HepG2 (cell line): ENCODE measurements around the gene FBXO28. TPM values are rescaled to one million over a fixed set of nuclear protein-coding genes. Genes with fewer than 3 reads are reported as not detected.

Experiments used
- ATAC-seq: fragments of 200-7000 bp; cut with Tn5 transposase; 3 replicates; pipeline ENCODE4 v1.9.1; 2020; ENCODE audit warnings: mild to moderate bottlenecking, moderate library complexity
- BruUV-seq: library from RNA; stranded (reverse); fragments of 400-500 nt; replicated peaks from 2 replicates; lab custom pipeline; 2021; lab: Mats Ljungman, UMichigan
- CTCF ChIA-PET: fragments of 300-600 bp; formaldehyde crosslinking; extraction: SDS; loops from one replicate; lab custom pipeline; 2021; ENCODE audit warnings: low total read pairs, inconsistent platforms, low intra/inter-chr PET ratio; lab: Yijun Ruan, JAX
- POLR2A ChIA-PET: fragments of 350-600 bp; sonication (Branson Sonifier 250); formaldehyde crosslinking; loops from one replicate; lab custom pipeline; 2020; ENCODE audit warnings: antibody characterized with exemption, inconsistent platforms; lab: Yijun Ruan, JAX
- DNase-seq: peaks from one replicate; pipeline ENCODE4 v3.0.0-alpha.2; 2015; ENCODE audit warnings: low spot score
- FAIRE-seq: peaks from 3 replicates; lab custom pipeline; 2011; peaks lifted over from hg19 to GRCh38; lab: Jason Lieb, UNC
- H2AFZ ChIP-seq: one replicate; pipeline ENCODE4 v1.6.1; 2011; ENCODE audit warnings: low read length, inconsistent platforms
- H3K27ac ChIP-seq: fragments of 300-600 bp; 3 replicates; pipeline ENCODE4 v1.8.0; 2011; ENCODE audit warnings: mixed run types, mild to moderate bottlenecking, mixed read lengths, low read length, inconsistent platforms; ENCODE audit not compliant: insufficient read depth; ENCODE audit errors: extremely low read length
- H3K27me3 ChIP-seq, 2 experiments: fragments of 200-600 bp in 1 of 2; 2 replicates in 1 of 2; 3 replicates in 1 of 2; pipeline versions ENCODE4 v1.6.0 to v1.8.0; 2011; ENCODE audit warnings: low read length in 2 of 2, mild to moderate bottlenecking in 2 of 2, moderate library complexity in 2 of 2, inconsistent platforms in 1 of 2; ENCODE audit not compliant: insufficient read depth in 2 of 2, control insufficient read depth in 1 of 2
- H3K36me3 ChIP-seq, 2 experiments: fragments of 200-600 bp in 1 of 2; replicated peaks in 1 of 2; 2 replicates in 1 of 2; 3 replicates in 1 of 2; pipeline versions ENCODE4 v1.5.1 to v1.8.0; 2011; ENCODE audit warnings: low read length in 2 of 2, inconsistent platforms in 1 of 2; ENCODE audit not compliant: insufficient read depth in 2 of 2, control insufficient read depth in 1 of 2
- H3K4me1 ChIP-seq: 2 replicates; pipeline ENCODE4 v1.5.1; 2012; ENCODE audit warnings: low read length, inconsistent platforms; ENCODE audit not compliant: insufficient read depth
- H3K4me2 ChIP-seq: 2 replicates; pipeline ENCODE4 v1.6.0; 2011; ENCODE audit warnings: low read depth, low read length, inconsistent platforms
- H3K4me3 ChIP-seq, 3 experiments: fragments of 200-600 bp in 1 of 3; sonication (generic), shearing (Covaris generic) in 1 of 3; replicated peaks in 1 of 3; 2 replicates each; pipeline ENCODE4 v1.5.1; 2011 to 2016; ENCODE audit warnings: low read length in 3 of 3, inconsistent platforms in 2 of 3, low read depth in 2 of 3, mild to moderate bottlenecking in 2 of 3, control low read depth in 1 of 3, mixed read lengths in 1 of 3; ENCODE audit not compliant: insufficient read depth in 1 of 3
- H3K79me2 ChIP-seq: one replicate; pipeline ENCODE4 v1.6.1; 2011; ENCODE audit warnings: low read length, inconsistent platforms; ENCODE audit not compliant: insufficient read depth
- H3K9ac ChIP-seq: 2 replicates; pipeline ENCODE4 v1.6.0; 2011; ENCODE audit warnings: mild to moderate bottlenecking, low read depth, low read length, inconsistent platforms; ENCODE audit not compliant: insufficient read depth
- H3K9me3 ChIP-seq: 2 replicates; pipeline ENCODE4 v1.5.1; 2012; ENCODE audit warnings: mild to moderate bottlenecking, low read length
- H4K20me1 ChIP-seq: 2 replicates; pipeline ENCODE4 v1.6.0; 2011; ENCODE audit warnings: inconsistent platforms, mild to moderate bottlenecking, low read length, moderate library complexity; ENCODE audit not compliant: insufficient read depth
- GABPB1 ChIP-seq: IDR thresholded peaks from 2 replicates; pipeline ENCODE4 v1.6.1; 2016; ENCODE audit warnings: mild to moderate bottlenecking, missing genetic modification reagents, moderate library complexity, missing compliant biosample characterization
- MAFF ChIP-seq: IDR thresholded peaks from 2 replicates; pipeline ENCODE4 v1.6.1; 2011; ENCODE audit warnings: low read depth, low read length, improper control_type of control experiment
- MAFK ChIP-seq, 2 experiments: IDR thresholded peaks in 1 of 2; conservative IDR thresholded peaks in 1 of 2; 2 replicates each; pipeline ENCODE4 v1.6.1; 2011; ENCODE audit warnings: improper control_type of control experiment in 2 of 2, low read length in 2 of 2
- NFE2L1 ChIP-seq: sonication (generic); formaldehyde crosslinking; IDR thresholded peaks from 2 replicates; pipeline ENCODE4 v1.4.0; 2020; ENCODE audit warnings: missing genetic modification reagents, mild to moderate bottlenecking, borderline replicate concordance
- NFYB ChIP-seq: sonication (generic); formaldehyde crosslinking; IDR thresholded peaks from 2 replicates; pipeline ENCODE4 v1.4.0; 2020; ENCODE audit warnings: missing genetic modification reagents
- RFXAP ChIP-seq: sonication (generic); formaldehyde crosslinking; IDR thresholded peaks from 2 replicates; pipeline ENCODE4 v1.4.0; 2020; ENCODE audit warnings: missing genetic modification reagents, borderline replicate concordance
- SIX4 ChIP-seq: sonication (generic); formaldehyde crosslinking; IDR thresholded peaks from 2 replicates; pipeline ENCODE4 v1.4.0; 2020; ENCODE audit warnings: missing genetic modification reagents
- ZFP36 ChIP-seq: fragments of 150-350 bp; IDR thresholded peaks from 2 replicates; pipeline ENCODE4 v1.6.1; 2018; ENCODE audit warnings: borderline replicate concordance, low read length, low read depth; ENCODE audit not compliant: partially characterized antibody
- ZFP90 ChIP-seq: sonication (generic); formaldehyde crosslinking; IDR thresholded peaks from 2 replicates; pipeline ENCODE4 v1.8.0; 2022; ENCODE audit warnings: missing genetic modification reagents, mild to moderate bottlenecking, inconsistent platforms, borderline replicate concordance
- ZNF256 ChIP-seq: sonication (generic); formaldehyde crosslinking; conservative IDR thresholded peaks from 2 replicates; pipeline ENCODE4 v1.4.0; 2020; ENCODE audit warnings: missing genetic modification reagents
- ZNF773 ChIP-seq: sonication (generic); formaldehyde crosslinking; IDR thresholded peaks from 2 replicates; pipeline ENCODE4 v1.4.0; 2020; ENCODE audit warnings: missing genetic modification reagents, borderline replicate concordance
- ZNF788 ChIP-seq: sonication (generic); formaldehyde crosslinking; IDR thresholded peaks from 2 replicates; pipeline ENCODE4 v1.5.0; 2020; ENCODE audit warnings: mild to moderate bottlenecking, missing genetic modification reagents, borderline replicate concordance
- ZNF850 ChIP-seq: sonication (generic); formaldehyde crosslinking; conservative IDR thresholded peaks from 2 replicates; pipeline ENCODE4 v1.9.0; 2021; ENCODE audit warnings: mild to moderate bottlenecking, missing genetic modification reagents
- ZNF879 ChIP-seq: sonication (generic); formaldehyde crosslinking; IDR thresholded peaks from 2 replicates; pipeline ENCODE4 v1.8.1; 2023; ENCODE audit warnings: missing genetic modification reagents
- WGBS: methylation state at CpG from one replicate; pipeline ENCODE4 v1.1.6; 2017; ENCODE audit warnings: low lambda C conversion rate; 5-methylcytosine and 5-hydroxymethylcytosine counted together
- in situ Hi-C: cut with HindIII; loops from 2 replicates; pipeline ENCODE4 v1.10.0; 2017; ENCODE audit warnings: low pct_unique_long_range_greater_than_20kb; ENCODE audit not compliant: extremely low pct_ligation_motif_present
- intact Hi-C: fragments of 100-400 bp; cut with micrococcal nuclease; formaldehyde crosslinking; loops from one replicate; pipeline ENCODE4 v1.10.0; 2022; ENCODE audit not compliant: unreplicated experiment
- polyA plus RNA-seq, 8 experiments: library from polyadenylated mRNA; depleted of rRNA in 3 of 8; stranded (reverse) in 7 of 8; unstranded in 1 of 8; fragments of >200 nt; fragmentation: Illumina TruSeq in 4 of 8; extraction: Trizol in 4 of 8; gene quantifications; 2 replicates each; pipeline versions ENCODE4 v1.2.1 to v1.2.3, GENCODE V29; 2011 to 2016; ENCODE audit warnings: low read depth in 4 of 8, missing spikeins in 1 of 8, mixed read lengths in 1 of 8; ENCODE audit not compliant: insufficient read depth in 1 of 8
- total RNA-seq, 5 experiments: library from RNA; depleted of rRNA; stranded (reverse); fragments of >200 nt; fragmentation: Illumina TruSeq; extraction: Trizol; gene quantifications; 2 replicates each; pipeline ENCODE4 v1.2.3, GENCODE V29; 2016; ENCODE audit warnings: low read depth in 1 of 5
- TF ChIP-seq, protein P1 (sequence below): IDR thresholded peaks from 2 replicates; pipeline ENCODE4 v1.6.1; 2018; ENCODE audit warnings: missing genetic modification reagents
- TF ChIP-seq, protein P2 (sequence below): sonication (generic); formaldehyde crosslinking; IDR thresholded peaks from 2 replicates; pipeline ENCODE4 v1.8.0; 2022; ENCODE audit warnings: missing genetic modification reagents, mild to moderate bottlenecking, inconsistent platforms, borderline replicate concordance

Gene FBXO28
- total and polyA plus RNA-seq, 2 of the 13 experiments (the other 11 are each of a cell fraction or from before 2014, with no cell fraction given), result 8.5 to 29.1 TPM

DNA sequence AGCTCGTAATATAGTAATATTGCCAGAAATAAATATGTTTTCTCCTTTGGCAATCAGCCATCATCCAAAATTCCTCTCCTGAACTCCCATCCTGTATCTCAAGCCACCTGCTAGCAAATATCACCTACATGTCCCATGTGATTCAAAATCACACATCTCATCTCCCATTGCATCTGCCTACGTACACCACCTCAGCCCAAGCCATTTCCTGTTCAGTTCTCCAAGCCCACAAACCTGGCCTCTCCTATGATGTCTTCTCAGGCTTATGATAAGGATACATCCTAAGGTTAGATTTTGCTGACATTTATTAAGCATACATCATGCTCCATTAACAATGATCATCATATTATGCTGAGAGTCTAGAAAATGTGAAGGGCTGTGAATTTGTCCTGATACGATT lies 37.2 kb downstream of the FBXO28 start:
- ChIA-PET POLR2A (no interaction called here), CTCF (no interaction called here)
- BruUV-seq, result no TSS peak
- H2AFZ ChIP-seq, result no peak overlapping the region
- DNase-seq (no peak), FAIRE-seq (no peak), ATAC-seq (no peak)
- in situ Hi-C loops (no loop called here), intact Hi-C loops (no loop called here)
- no peak for TF ChIP-seq GABPB1 (CRISPR knock-in tag)
- no peak for TF ChIP-seq NFE2L1 (CRISPR knock-in tag)
- no peak for TF ChIP-seq ZFP90 (CRISPR knock-in tag)
- no peaks in the 10 kb centered on the region for H3K27me3 ChIP-seq
- H3K4me3 ChIP-seq, result no peak overlapping the region
- H3K4me2 ChIP-seq, result no peak overlapping the region
- H3K27ac ChIP-seq, result no peak overlapping the region
- H3K4me1 ChIP-seq, result no peaks in the 10 kb centered on the region
- peaks cover 0 to 16% of the 10 kb centered on the region in 2 experiments; a peak in 3 of 5 replicates for H3K36me3 ChIP-seq
- H3K9ac ChIP-seq, result no peak overlapping the region
- no peaks in the 10 kb centered on the region for H4K20me1 ChIP-seq
- 63% methylated on average over 3 of the region's 3 CpGs for WGBS
- H3K79me2 ChIP-seq, result no peaks in the 10 kb centered on the region
- H3K9me3 ChIP-seq, result no peaks in the 10 kb centered on the region

DNA sequence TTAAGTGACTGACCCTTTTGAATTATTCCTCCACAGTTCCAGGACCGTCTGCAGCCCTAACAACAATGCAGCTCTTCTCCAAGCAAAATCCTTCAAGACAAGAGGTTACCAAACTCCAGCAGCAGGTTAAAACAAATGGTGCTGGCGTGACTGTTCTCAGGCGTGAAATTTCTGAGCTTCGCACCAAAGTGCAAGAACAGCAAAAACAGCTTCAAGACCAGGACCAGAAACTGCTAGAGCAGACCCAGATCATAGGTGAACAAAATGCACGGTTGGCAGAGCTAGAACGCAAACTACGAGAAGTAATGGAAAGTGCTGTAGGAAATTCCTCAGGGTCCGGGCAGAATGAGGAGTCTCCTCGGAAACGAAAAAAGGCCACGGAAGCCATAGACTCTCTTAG lies 43.4 kb downstream of the FBXO28 start:
- BruUV-seq, result no TSS peak
- ATAC-seq (no peak), DNase-seq (no peak), FAIRE-seq (no peak)
- H2AFZ ChIP-seq, result no peak overlapping the region
- H3K4me3 ChIP-seq, result no peak overlapping the region
- no peak overlapping the region for H3K27ac ChIP-seq
- in situ Hi-C loops (no loop called here), intact Hi-C loops (no loop called here)
- ChIA-PET POLR2A (no interaction called here), CTCF (no interaction called here)
- H3K27me3 ChIP-seq, result no peaks in the 10 kb centered on the region
- no peak overlapping the region for H3K4me2 ChIP-seq
- WGBS, result 98% methylated on average over 11 of the region's 11 CpGs
- no peak overlapping the region for H3K9ac ChIP-seq
- H4K20me1 ChIP-seq, result no peaks in the 10 kb centered on the region
- no peaks in the 10 kb centered on the region for H3K79me2 ChIP-seq
- no peaks in the 10 kb centered on the region for H3K4me1 ChIP-seq
- no peaks in the 10 kb centered on the region for H3K9me3 ChIP-seq
- peaks cover 1 to 34% of the 10 kb centered on the region in 2 experiments; a peak in 4 of 5 replicates for H3K36me3 ChIP-seq
- TF ChIP-seq, protein P1, sequence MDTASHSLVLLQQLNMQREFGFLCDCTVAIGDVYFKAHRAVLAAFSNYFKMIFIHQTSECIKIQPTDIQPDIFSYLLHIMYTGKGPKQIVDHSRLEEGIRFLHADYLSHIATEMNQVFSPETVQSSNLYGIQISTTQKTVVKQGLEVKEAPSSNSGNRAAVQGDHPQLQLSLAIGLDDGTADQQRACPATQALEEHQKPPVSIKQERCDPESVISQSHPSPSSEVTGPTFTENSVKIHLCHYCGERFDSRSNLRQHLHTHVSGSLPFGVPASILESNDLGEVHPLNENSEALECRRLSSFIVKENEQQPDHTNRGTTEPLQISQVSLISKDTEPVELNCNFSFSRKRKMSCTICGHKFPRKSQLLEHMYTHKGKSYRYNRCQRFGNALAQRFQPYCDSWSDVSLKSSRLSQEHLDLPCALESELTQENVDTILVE (CRISPR knock-in tag), result no peak
- TF ChIP-seq ZNF788 (CRISPR knock-in tag) (no peak), SIX4 (CRISPR knock-in tag) (no peak), ZNF256 (CRISPR knock-in tag) (no peak), NFYB (no peak), ZFP36 (no peak), ZNF850 (CRISPR knock-in tag) (no peak), MAFF (peak; percentile 48; the same call in 1 of the 2 replicates), ZNF879 (CRISPR knock-in tag) (no peak), MAFK (conservative IDR thresholded peaks at IDR 0.05 in 1 of 2, IDR thresholded peaks at IDR 0.05 in 1 of 2; ENCODE audit: low read length in 2 of 2) (peak; percentile 61 to 64), RFXAP (CRISPR knock-in tag) (no peak), ZNF773 (CRISPR knock-in tag) (no peak)
- TF ChIP-seq, protein P2, sequence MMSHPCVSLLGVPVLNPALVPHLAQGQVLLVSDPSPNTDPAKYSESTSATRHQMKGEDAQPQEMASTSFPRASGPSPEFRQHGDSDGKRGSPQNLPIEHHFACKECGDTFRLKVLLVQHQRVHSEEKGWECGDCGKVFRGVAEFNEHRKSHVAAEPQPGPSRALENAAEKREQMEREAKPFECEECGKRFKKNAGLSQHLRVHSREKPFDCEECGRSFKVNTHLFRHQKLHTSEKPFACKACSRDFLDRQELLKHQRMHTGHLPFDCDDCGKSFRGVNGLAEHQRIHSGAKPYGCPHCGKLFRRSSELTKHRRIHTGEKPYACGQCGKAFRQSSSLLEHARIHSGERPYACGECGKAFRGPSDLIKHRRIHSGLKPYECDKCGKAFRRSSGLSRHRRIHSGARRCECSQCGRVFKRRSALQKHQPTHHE (CRISPR knock-in tag), result no peak
